SK-N-MC (cell line): ENCODE results near the gene CCM2.
A peak's percentile ranks its signal among the peaks of the same experiment; 100 is the strongest.
"Not testable (repeated sequence)": the region's sequence is repeated elsewhere in the genome, so short reads cannot be mapped to it uniquely, and the experiment has no call there.

Experiments used
- DNase-seq: peaks from one replicate; pipeline ENCODE4 v3.0.0-alpha.2; 2011; ENCODE audit warnings: low read depth, low spot score
- H3K27ac ChIP-seq: fragments of 200-600 bp; sonication (generic); 2 replicates; pipeline ENCODE4 v1.5.1; 2016; ENCODE audit warnings: mixed run types
- H3K36me3 ChIP-seq: fragments of 200-600 bp; sonication (generic); 2 replicates; pipeline ENCODE4 v1.6.1; 2017; ENCODE audit warnings: antibody characterized with exemption, low read length, mixed read lengths; ENCODE audit not compliant: insufficient read depth
- H3K4me3 ChIP-seq: fragments of 200-600 bp; sonication (generic); 2 replicates; pipeline ENCODE4 v1.5.1; 2016
- H3K9ac ChIP-seq: fragments of 200-600 bp; sonication (generic); 2 replicates; pipeline ENCODE4 v1.8.0; 2017; ENCODE audit warnings: mixed run types, mixed read lengths; ENCODE audit not compliant: insufficient read length
- H3K9me3 ChIP-seq: fragments of 200-600 bp; sonication (generic); 2 replicates; pipeline ENCODE4 v1.6.1; 2017; ENCODE audit warnings: low read depth, mild to moderate bottlenecking, antibody characterized with exemption, low read length, moderate library complexity, mixed read lengths
- EZH2 ChIP-seq: fragments of 200-600 bp; sonication (generic); IDR thresholded peaks from one replicate; pipeline ENCODE4 v1.6.1; 2017; ENCODE audit warnings: antibody characterized with exemption
- FOXP2 ChIP-seq: optimal IDR thresholded peaks from 2 replicates; pipeline ENCODE3; 2011; ENCODE audit warnings: mild to moderate bottlenecking, moderate library complexity; ENCODE audit not compliant: insufficient read depth; ENCODE audit errors: extremely low read length, control extremely low read depth
- POLR2AphosphoS5 ChIP-seq: IDR thresholded peaks from 2 replicates; pipeline ENCODE4 v1.6.1; 2012; ENCODE audit warnings: mild to moderate bottlenecking, low read depth, low read length, borderline replicate concordance

Gene CCM2

DNA sequence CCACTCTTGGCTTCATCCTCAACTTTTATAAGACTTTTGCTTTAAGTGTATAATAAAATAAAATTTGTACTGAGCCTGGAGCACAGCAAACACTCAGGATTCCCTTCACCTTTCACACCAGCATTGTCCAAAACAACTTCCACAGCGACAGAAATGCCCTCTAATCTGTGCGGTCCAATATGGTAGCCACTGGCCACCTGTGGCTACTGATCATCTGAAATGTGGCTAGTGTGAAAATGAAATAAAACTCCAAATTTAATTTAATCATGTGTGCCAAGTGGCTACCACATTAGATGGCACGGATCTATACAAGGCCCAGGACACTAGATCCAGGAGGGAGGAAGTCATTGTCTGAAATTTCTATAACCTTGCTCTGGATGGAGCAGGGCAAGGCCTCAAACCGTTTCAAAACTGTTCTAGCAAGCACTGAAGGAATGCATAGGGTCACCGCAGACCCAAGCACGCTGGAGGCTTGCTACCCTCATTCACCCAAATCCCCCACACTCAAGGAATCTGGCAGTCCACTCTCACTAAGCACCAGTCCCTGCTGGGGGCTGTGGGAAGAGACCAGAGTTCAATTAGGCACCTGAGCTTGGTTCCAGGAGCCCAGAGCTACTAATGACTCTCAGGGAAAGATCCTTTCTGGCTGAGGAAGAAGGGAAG, 14.8 kb upstream of the CCM2 start:
- TF ChIP-seq POLR2AphosphoS5, result no peak
- no peak for TF ChIP-seq FOXP2
- TF ChIP-seq EZH2, result no peak
- peak overlapping the region; percentile 88 for H3K4me3 ChIP-seq
- peak overlapping the region; percentile 97 for H3K9ac ChIP-seq
- peak overlapping the region; percentile 91 for H3K27ac ChIP-seq
- H3K36me3 ChIP-seq, result peaks cover 52% of the 10 kb centered on the region
- H3K9me3 ChIP-seq, result no peaks in the 10 kb centered on the region
- no peak for DNase-seq

DNA sequence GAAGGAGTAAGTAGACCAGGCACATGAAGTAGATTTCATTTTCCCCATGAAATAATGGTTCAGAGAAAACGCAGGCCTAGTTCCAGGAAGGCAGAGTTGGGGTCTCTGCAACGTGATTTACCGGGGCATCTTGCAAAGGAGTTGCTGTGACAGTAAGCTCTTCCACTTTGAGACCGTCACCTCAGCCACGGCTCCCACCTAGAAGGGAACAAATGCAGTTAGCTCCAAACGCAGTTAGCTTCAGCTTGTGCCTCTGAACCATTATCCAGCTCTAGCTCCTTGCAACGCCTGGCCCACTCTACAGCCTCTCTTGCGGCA, 14.1 kb upstream of the CCM2 start:
- TF ChIP-seq FOXP2, result no peak
- TF ChIP-seq POLR2AphosphoS5, result no peak
- no peak for TF ChIP-seq EZH2
- H3K9ac ChIP-seq, result peak overlapping the region; percentile 97
- H3K9me3 ChIP-seq, result no peaks in the 10 kb centered on the region
- H3K27ac ChIP-seq, result peak overlapping the region; percentile 91
- no peak for DNase-seq
- H3K36me3 ChIP-seq, result peaks cover 52% of the 10 kb centered on the region
- peak overlapping the region; percentile 88 for H3K4me3 ChIP-seq

DNA sequence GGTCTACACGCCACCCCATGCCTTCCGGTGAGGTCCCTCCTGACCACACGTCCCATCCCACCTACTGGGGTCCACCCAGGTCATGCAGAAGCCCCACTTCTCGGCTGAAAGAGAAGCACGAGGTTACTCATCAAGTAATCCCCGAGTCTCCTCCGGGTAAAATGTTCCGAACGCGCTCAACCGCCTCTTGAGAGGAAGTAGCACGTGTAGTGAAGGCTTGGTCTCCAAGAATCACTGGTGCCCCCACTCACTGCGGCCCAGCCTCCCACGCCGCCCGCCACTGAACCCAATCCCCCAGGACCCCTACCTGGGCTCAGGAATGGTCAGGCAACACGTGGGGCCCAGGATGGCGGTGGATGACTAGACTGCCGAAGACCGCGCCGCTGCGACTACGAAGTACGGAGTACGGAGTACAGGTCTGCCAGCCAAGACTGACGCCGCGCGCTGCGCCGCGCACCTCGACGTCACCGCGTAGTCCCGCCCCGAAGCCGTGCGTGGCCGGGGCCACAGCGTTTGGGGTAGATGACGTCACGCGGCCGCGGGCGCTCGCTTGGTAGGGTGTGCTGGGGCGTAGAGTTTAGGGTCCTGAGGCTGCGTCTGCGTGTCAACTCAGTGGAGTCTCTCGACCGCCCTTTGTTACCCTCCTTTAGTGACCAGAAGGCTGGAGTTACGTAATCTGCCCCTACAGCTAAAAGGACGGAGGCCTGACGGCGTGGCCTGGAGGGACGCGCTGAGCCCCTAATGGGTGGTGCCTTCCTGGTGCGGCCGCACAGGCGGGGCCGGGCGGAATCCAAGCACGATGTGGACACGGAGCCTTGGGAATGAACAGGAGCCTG, 13.6 kb upstream of the CCM2 start:
- peak overlapping the region; percentile 91 for H3K27ac ChIP-seq
- H3K36me3 ChIP-seq, result peaks cover 47% of the 10 kb centered on the region
- peak; percentile 62 for DNase-seq
- TF ChIP-seq EZH2 (no peak), FOXP2 (peak; percentile 67), POLR2AphosphoS5 (peak; percentile 100)
- H3K9ac ChIP-seq, result peak overlapping the region; percentile 97
- H3K9me3 ChIP-seq, result no peaks in the 10 kb centered on the region
- H3K4me3 ChIP-seq, result peak overlapping the region; percentile 88

DNA sequence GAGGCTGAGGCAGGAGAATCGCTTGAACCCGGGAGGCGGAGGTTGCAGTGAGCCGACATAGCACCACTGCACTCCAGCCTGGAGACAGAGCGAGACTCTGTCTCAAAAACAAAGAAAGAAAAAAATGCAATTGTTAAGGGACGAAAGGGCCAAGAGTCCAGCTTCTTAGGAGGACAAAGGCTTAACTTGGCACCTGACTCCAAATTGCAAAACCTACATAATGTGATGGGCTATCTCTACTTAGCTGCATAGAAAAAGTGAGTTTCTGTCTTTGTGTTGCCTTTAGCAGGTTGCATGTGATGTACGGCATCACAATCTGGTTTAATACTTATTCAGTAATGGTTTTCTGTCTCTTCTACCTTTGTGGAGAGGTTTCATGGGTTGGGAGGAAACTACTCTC, 12.5 kb upstream of the CCM2 start:
- Histone ChIP-seq H3K4me3 (no peak overlapping the region), H3K27ac (no peak overlapping the region), H3K9me3 (no peaks in the 10 kb centered on the region), H3K9ac (no peak overlapping the region), H3K36me3 (peaks cover 38% of the 10 kb centered on the region)
- TF ChIP-seq POLR2AphosphoS5 (no peak), FOXP2 (no peak), EZH2 (no peak)
- no peak for DNase-seq

DNA sequence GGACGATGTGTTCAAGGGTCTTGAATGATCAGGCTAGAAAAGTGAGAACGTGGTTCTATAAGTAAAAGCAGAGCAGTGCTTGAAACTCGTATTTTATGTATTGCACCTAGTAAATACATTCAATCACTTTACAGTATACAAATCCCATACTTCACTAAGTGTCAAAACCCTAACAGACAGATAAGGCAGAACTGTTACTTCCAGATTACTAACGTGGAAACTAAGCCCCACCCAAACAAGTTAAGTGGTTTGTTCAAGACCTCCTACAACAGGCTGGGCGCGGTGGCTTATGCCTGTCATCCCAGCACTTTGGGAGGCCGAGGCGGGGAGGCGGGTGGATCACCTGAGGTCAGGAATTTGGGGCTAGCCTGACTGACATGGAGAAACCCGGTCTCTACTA, 12.0 kb upstream of the CCM2 start:
- TF ChIP-seq EZH2, result no peak
- TF ChIP-seq POLR2AphosphoS5, result no peak
- TF ChIP-seq FOXP2, result no peak

DNA sequence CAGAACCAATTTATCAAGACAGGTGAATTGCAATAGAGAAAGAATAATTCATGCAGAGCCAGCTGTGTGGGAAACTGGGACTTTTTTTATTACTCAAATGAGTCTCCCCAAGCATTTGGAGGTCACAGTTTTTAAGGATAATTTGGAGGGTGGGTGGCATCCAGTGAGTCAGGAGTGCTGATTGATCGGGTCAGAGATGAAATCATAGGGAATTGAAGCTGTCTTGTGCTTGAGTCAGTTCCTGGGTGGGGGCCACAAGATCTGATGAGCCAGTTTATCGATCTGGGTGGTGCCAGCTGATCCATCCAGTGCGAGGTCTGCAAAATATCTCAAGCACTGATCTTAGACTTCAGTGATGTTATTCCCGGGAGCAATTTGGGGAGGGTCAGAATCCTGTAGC, 11.3 kb upstream of the CCM2 start:
- Histone ChIP-seq H3K9ac (no peak overlapping the region), H3K4me3 (no peak overlapping the region), H3K36me3 (peaks cover 25% of the 10 kb centered on the region), H3K27ac (no peak overlapping the region), H3K9me3 (no peaks in the 10 kb centered on the region)
- no peak for DNase-seq
- no peak for TF ChIP-seq POLR2AphosphoS5
- no peak for TF ChIP-seq EZH2
- TF ChIP-seq FOXP2, result no peak

More for the DNA sequence above, 12.0 kb upstream of the CCM2 start:
- no peak overlapping the region for H3K9ac ChIP-seq
- H3K36me3 ChIP-seq, result peaks cover 32% of the 10 kb centered on the region
- H3K4me3 ChIP-seq, result no peak overlapping the region
- H3K27ac ChIP-seq, result no peak overlapping the region
- no peak for DNase-seq
- no peaks in the 10 kb centered on the region for H3K9me3 ChIP-seq

DNA sequence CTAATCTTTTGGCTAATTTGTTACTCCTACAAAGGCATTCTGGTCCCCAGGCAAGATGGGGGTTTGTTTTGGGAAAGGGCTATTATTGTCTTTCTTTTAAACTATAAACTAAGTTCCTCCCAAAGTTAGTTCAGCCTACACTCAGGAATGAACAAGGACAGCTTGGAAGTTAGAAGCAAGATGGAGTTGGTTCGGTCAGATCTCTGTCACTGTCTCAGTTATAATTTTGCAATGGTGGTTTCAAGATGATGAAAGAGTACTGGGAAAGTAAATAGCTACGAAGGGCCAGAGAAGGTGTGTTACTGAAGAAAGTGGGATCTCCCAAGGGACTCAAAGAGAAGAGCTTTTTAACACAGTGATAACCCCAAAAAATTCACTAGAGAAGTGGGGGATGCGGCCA, 10.9 kb upstream of the CCM2 start:
- Histone ChIP-seq H3K9ac (no peak overlapping the region), H3K27ac (no peak overlapping the region)
- no peak for DNase-seq

DNA sequence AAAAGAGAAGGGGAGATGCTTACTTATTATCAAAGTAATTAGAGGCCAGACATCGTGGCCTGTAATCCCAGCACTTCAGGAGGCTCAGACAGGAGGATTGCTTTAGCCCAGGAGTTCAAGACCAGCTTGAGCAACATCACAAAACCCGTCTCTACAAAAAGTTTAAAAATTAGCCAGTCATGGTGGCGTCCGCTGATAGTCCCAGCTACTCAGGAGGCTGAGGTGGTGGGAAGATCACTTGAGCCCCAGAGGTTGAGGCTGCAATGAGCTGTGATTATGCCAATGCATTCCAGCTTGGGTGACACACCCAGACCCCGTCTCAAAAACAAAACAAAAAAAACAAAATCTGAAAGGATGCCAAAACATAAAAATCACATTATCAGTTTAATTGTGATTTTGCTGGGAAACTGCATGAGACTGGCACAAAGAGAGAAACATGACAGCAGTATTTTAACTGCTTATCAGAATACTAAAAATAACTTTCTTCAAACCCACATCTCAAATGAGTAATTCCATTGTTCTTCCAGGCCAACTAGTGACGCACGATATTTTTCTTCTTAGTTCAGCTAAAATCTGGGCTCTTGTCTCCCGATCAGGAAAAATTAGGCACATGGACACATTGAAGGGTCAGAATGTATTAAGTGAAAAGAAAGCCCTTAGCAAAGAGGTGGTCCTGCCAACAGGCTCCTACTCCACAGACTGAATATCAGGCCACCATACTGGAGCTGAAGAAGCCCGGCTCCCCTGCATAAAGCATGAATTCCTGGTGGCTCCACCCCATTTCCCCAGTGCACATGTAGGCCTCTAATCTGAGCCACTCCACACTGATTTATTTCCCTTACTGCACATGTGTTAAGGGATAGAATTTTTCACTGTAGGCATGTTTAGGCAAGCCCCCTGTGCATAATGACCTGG, 9.6 kb upstream of the CCM2 start:
- Histone ChIP-seq H3K9me3 (no peaks in the 10 kb centered on the region), H3K27ac (peak overlapping the region; percentile 82), H3K9ac (peak overlapping the region; percentile 55), H3K36me3 (peaks cover 9% of the 10 kb centered on the region), H3K4me3 (no peak overlapping the region)
- no peak for DNase-seq
- no peak for TF ChIP-seq FOXP2
- TF ChIP-seq EZH2, result no peak
- TF ChIP-seq POLR2AphosphoS5, result no peak; the same call in 1 of the 2 replicates

More for the DNA sequence above, 10.9 kb upstream of the CCM2 start:
- Histone ChIP-seq H3K9me3 (no peaks in the 10 kb centered on the region), H3K36me3 (peaks cover 21% of the 10 kb centered on the region), H3K4me3 (no peak overlapping the region)
- TF ChIP-seq EZH2 (no peak), FOXP2 (no peak), POLR2AphosphoS5 (no peak)

DNA sequence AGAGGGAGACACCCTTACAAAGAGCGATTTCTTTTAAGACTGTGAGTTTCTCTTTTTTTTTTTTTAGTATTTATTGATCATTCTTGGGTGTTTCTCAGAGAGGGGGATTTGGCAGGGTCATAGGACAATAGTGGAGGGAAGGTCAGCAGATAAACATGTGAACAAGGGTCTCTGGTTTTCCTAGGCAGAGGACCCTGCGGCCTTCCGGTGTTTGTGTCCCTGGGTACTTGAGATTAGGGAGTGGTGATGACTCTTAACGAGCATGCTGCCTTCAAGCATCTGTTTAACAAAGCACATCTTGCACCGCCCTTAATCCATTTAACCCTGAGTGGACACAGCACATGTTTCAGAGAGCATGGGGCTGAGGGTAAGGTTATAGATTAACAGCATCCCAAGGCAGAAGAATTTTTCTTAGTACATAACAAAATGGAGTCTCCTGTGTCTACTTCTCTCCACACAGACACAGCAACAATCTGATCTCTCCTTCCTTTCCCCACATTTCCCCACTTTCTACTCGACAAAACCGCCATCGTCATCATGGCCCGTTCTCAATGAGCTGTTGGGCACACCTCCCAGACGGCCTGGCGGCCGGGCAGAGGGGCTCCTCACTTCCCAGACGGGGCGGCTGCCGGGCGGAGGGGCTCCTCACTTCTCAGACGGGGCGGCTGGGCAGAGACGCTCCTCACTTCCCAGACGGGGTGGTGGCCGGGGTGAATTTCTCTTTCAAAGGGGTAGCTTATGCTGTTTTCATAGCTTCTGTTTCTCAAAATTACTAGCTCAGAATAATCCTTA, 7.8 kb upstream of the CCM2 start:
- H3K36me3 ChIP-seq, H3K4me3 ChIP-seq, DNase-seq, H3K9ac ChIP-seq, H3K27ac ChIP-seq, H3K9me3 ChIP-seq: not testable (repeated sequence)
